ENCODE measurements around the gene MARVELD2.
A peak's percentile ranks its signal among the peaks of the same experiment; 100 is the strongest.
"Not testable (repeated sequence)": the region's sequence is repeated elsewhere in the genome, so short reads cannot be mapped to it uniquely, and the experiment has no call there.

Gene MARVELD2

DNA sequence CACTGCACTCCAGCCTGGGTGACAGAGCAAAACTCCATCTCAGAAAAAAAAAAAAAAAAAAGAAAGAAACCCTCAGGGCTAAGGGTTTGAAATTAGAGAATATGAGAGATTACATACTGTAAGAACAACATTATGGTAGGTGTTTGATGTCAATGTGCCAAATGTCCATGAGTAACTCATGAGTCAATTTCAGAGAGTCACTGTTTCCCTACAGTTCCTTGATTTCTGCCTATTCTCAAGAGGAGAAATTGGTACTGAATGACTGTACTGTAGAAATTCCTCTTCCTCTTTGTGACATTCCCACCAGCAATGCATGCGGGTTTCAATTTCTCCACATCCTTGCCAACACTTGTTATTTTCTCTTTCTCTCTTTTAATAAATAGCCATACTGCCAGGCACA, 35.2 kb downstream of the MARVELD2 start:
- no peak for DNase-seq

DNA sequence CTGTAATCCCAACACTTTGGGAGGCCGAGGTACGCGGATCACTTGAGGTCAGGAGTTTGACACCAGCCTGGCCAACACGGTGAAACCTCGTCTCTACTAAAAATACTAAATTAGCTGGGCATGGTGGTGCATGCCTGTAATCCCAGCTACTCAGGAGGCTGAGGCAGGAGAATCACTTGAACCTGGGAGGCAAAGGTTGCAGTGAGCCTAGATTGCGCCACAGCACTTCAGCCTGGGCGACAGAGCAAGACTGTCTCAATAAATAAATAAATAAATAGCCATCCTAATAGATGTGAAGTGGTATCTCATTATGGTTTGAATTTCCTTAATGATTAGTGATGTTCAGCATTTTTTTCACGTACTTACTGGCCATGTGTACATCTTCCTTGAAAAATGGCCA, 35.6 kb downstream of the MARVELD2 start:
- DNase-seq = not testable (repeated sequence)

DNA sequence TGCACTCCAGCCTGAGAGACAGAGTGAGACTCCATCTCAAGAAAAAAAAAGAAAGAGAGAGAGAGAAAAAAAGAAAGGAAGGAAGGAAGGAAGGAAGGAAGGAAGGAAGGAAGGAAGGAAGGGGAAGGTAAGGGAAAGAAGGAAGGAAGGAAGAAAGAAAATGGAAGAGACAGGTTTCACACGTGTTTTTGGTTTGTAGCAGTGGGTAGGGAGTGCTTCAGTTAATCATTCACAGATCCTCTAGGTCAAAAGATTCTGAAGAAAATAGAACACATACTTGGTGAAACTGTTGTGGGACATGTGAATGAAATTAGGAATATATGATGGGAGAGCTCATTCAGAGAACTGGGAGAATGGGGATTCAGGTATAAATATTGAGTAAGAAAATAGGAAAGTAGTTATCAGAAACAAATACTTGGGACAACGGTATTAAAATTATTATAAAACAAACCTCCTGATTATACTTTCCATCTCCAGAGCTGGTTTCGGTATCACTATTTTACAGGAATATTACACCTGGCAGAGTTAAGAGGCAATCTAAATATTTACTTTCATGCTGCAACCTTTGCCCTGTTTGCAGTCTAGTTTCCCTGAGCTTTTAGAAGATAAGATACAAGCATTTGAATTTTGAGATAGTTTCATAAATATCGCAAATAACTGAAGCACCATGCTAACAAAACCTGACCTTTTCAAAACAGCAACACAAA, 37.2 kb downstream of the MARVELD2 start:
- no peak for DNase-seq

DNA sequence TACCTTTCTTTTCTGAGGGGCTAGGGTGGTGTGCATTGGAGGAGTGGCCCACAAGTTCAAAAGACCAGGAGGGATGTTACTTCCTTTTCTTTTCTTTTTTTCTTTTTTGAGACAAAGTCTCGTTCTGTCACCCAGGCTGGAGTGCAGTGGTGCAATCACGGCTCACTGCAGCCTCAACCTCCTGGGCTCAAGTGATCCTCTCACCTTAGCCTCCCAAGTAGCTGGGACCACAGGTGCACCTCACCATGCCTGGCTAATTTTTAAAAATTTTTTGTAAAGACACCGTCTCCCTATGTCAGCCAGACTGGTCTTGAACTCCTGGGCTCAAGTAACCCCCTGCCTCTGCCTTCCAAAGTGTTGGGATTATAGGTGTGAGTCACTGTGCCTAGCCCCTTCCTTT, 38.6 kb downstream of the MARVELD2 start:
- not testable (repeated sequence) for DNase-seq

DNA sequence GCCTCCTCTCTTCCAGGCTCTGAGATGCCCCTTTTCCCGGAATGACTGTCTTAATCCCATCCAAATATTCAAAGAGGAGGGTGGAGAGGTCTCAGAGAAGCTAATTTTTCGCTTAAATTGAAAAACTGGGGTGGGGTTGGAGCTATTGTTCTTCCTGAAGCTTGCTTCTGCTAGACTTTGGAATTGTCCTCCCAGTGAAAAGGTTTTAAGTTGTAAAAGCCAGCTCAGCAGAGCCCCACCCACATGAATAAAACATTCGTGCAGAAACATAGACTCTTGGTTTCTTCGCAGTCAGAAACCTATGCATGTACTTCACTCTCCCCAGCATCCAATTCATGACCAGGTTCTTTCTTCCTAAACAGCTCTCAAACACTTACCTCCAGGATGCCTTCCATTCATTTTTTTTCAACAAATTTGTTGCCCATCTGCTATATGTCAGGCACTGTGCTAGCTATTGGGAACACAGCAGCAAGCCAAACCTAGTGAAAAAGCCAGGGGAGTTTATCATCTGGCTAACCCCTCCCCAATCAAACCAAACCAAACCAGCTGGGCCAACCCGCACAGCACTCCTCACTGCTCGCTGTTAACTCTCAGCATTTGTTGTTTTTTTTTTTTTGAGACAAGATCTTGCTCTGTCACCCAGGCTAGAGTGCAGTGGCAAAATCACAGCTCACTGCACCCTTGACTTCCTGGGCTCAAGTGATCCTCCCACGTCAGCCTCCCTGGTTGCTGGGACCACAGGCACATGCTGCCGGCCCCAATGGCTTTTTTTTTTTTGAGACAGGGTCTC, 39.7 kb downstream of the MARVELD2 start:
- no peak for DNase-seq

DNA sequence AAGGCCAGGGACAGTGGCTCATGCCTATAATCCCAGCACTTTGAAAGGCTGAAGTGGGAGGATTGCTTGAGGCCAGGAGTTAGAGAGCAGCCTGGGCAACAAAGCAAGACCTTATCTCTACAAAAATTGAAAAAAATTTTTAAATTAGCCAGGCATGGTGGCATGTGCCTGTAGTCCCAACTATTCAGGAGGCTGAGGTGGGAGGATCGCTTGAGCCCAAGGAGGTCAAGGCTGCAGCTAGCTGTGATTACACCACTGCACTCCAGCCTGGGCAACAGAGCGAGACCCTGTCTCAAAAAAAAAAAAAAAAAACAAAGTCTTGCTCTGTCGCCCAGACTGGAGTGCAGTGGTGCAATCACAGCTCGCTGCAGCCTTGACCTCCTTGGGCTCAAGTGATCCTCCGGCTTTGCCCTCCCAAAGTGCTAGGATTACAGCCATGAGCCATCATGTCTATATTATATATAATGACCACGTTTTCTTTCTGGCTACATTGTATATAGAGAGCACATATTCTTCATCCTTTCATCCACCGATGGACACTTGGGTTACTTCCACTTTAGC, 40.6 kb downstream of the MARVELD2 start:
- DNase-seq = not testable (repeated sequence)

DNA sequence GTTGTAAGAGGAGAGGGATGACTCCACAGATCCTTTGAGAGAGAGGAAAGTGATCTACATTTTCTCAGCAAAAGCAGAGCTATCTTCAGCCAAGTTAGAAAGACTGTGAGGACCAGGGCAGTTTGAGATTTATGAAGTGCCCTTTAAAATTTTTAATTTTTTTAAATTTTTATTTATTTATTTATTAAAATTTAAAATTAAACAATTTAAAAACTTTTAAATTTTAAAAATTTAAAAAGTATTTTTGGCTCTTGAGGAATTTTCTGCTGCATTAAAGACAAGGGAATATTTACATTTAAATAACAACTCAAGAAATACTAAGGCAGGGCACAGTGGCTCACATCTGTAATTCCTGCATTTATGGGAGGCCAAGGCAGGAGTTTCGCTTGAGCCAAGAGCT, 47.3 kb downstream of the MARVELD2 start:
- no peak for DNase-seq

DNA sequence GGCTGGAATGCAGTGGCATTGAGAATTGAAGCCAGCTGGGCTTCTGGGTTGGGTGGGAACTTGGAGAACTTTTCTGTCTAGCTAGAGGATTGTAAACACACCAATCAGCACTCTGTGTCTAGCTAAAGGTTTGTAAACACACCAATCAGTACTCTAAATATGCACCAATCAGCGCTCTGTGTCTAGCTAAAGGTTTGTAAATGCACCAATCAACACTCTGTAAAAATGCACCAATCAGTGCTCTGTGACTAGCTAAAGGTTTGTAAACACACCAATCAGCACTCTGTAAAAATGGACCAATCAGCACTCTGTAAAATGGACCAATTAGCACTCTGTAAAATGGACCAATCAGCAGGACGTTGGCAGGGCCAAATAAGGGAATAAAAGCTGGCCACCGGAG, 51.5 kb downstream of the MARVELD2 start:
- not testable (repeated sequence) for DNase-seq

DNA sequence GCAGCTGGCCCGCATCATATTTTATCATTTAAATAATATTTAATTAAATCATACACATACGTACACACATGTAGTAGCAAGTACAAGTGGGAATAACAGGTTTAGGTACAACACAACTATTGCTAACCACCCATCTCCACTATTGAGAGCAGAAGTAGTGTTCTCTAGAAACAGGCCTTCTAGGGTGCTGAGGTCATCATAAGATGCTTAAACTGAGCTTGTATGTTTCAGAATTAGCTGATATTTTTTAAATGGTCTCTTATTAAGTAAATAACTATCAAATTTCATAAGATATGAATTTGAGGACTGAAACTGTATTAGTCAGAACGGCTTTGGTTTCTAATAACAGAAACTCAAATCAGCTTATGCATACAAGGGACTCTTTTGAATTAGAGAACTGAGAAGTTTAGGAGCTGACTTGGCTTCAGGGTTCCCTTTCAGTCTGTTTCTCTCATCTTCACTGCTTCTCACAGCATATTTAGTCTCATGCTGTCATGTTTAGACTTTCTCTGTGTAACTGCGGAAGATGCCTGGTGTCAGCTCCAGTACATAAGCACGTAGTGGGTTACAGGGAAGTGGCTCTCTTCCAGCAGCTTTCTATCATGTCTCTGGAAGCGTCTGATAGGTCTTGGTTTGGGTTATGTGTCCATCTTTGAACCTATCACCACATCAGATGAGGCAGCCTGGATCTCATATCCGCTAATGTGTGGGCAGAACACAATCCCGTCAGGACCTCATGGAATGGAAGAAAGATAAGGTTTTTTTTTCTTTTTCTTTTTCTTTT, 52.7 kb downstream of the MARVELD2 start:
- no peak for DNase-seq

DNA sequence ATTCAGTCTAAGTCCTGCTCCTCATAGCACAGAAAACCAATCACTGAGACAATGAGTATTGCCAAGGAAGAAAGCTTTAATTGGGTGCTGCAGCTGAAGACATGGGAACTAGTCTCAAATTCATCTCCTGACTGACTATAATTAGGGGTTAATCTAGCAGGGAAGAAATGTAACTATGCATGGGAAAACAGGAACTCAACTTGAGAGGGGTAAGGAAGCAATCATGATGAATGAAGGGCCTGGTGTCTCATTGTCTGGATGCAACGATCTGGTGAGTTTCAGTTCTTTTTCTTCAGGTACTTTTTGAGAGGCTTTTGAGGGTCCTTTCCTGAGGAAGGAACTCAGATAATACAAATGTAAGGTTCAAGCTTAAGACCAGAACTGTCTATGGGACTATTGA, 53.7 kb downstream of the MARVELD2 start:
- no peak for DNase-seq

DNA sequence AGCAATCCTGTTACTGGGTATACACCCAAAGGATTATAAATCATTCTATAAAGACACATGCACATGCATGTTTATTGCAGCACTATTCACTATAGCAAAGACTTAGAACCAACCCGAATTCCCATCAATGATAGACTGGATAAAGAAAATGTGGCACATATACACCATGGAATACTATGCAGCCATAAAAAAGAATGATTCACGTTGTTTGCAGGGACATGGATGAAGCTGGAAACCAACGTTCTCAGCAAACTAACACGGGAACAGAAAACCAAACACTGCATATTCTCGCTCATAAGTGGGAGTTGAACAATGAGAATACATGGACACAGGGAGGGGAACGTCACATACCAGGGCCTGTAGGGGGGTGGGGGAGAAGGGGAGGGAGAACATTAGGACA, 56.6 kb downstream of the MARVELD2 start:
- not testable (repeated sequence) for DNase-seq

DNA sequence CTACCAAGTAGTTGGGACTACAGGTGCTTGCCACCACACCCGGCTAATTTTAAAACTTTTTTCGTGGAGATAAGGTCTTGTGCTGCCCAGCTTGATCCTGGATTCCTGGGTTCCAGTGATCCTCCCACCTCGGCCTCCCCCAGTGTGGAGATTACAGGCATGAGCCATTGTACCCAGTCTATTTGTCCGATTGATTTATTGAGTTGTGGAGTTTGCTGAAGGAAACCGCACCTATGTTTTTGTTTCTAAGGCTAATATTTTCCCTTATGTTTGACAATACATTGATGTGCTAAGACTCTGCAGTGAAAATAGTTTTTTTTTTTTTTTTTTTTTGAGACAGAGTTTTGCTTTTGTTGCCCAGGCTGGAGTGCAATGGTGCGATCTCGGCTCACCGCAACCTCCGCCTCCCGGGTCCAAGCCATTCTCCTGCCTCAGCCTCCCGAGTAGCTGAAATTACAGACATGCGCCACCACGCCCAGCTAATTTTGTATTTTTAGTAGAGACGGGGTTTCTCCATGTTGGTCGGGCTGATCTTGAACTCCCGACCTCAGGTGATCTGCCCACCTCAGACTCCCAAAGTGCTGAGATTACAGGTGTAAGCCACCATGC, 57.7 kb downstream of the MARVELD2 start:
- not testable (repeated sequence) for DNase-seq

DNA sequence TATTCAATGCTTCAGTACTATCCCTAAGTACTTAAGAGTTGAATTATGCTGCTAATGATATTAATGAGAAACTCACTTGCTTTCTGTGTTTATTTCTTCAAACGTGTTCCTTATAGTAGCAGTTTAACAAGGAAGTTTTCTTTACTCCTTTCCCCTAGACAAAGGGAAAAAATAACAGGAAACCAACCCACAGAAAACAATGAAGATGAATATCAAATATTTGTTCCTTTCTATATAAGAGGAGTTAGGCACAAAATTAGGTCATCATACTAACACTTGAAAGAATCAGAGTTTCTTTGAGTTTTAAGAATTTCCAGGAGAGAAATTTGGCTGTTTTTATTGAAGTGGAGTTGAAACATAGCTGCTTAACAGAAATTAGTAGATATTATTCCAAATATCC, 62.3 kb downstream of the MARVELD2 start:
- no peak for DNase-seq

DNA sequence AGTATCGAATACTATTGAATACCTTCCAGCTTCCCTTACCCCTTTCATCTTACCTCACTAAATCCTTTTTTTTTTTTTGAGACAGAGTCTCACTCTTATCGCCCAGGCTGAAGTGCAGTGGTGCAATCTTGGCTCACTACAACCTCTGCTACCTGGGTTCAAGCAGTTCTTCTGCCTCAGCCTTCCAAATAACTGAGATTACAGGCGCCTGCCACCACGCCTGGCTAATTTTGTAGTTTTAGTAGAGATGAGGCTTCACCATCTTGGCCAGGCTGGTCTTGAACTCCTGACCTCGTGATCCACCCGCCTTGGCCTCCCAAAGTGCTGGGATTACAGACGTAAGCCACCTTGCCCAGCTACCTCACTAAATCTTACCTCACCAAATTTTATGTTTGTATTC, 63.4 kb downstream of the MARVELD2 start:
- DNase-seq = not testable (repeated sequence)

DNA sequence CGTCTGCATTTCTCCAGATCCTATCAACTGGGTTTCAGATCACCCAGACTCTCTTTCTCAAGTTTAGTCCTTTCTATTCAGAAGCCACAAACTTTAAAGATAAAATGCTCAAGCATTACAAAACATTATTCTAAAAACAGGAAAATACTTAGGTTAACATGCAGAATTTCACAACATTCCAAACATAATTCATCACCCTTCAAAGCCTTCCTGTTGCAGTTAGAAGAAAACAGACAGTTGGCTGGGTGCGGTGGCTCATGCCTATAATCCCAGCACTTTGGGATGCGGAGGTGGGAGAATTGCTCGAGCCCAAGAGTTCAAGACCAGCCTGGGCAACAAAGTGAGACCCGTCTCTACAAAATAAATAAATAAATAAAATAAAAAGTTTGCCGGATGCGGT, 70.0 kb downstream of the MARVELD2 start:
- no peak for DNase-seq

DNA sequence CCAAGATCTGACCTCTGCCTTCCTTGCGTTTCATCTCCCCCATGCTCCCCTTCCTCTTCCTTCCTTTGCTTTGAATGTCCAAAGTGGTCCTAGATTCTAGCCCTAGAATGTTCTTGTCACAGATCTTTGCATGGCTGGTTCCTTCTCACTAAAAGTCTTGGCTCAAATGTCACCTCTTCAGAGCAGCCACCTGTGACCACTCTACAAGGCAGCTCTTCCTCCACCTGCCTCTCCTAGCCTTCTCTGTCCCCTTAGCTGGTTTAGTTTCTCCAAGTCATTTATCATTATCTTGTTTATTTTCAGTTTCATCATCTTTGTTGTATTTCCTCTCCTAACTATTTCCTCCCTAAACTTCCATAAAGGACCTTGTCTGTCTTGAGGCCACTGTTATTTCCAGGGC, 70.6 kb downstream of the MARVELD2 start:
- no peak for DNase-seq

DNA sequence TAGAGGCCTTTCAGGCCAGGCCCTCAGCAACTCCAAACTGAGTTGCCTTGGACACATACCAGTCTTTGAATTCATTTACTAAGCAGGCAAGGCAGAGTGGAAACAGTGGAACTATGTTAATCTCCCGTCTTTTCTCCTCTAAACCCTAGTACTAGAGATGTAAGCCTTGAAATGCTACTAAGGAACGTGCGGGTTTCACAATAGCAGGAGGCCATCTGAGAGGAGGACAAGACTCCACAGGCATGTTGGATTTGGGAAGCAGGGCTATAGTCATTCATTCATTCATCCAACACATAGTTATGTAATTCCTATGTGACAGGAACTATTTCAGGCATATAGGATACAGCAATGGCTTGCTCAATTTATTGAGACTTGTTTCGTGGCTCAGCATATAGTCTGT, 74.3 kb downstream of the MARVELD2 start:
- no peak for DNase-seq

DNA sequence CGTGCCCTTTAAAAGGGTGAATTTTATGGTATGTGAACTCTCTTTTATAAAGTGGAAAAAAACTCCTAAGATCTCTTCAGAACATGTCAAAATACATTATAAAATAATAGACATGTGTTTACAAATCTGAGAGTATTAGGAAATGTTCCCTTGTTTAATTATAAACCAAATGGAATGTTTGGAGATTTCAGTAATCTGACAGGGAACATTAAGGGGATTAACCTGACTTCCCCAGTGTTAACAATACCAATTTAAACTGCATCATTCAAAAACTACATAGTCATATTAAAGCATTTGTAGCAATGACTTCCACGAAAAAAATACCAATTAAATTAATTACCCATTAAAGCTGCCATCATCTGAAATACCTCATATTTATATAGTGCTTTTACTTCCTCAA, 76.1 kb downstream of the MARVELD2 start:
- DNase-seq = no peak

DNA sequence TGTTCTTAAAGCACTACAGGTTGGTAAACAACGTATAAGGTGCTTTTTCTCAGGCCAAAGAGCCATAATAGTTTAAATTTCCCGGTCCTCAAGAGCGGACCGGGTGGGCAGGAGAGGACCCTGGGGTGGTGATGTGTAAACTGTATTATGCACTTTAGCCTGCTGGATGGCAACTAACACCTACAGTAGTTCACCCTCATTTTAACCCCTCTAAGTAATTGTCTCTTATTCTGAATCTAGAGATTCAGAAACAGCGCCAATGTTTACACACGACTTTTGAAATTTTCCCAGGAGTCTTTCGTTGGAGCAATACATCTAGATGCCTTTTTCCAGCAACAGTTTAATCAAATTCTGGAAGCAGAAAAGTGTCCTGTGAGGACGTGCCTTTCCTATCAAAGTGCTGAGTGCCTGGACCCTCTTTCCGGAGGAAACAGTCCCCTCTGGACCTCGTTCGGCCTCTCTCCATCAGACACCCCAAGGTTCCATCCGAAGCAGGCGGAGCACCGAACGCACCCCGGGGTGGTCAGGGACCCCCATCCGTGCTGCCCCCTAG, 77.0 kb downstream of the MARVELD2 start:
- DNase-seq = no peak

DNA sequence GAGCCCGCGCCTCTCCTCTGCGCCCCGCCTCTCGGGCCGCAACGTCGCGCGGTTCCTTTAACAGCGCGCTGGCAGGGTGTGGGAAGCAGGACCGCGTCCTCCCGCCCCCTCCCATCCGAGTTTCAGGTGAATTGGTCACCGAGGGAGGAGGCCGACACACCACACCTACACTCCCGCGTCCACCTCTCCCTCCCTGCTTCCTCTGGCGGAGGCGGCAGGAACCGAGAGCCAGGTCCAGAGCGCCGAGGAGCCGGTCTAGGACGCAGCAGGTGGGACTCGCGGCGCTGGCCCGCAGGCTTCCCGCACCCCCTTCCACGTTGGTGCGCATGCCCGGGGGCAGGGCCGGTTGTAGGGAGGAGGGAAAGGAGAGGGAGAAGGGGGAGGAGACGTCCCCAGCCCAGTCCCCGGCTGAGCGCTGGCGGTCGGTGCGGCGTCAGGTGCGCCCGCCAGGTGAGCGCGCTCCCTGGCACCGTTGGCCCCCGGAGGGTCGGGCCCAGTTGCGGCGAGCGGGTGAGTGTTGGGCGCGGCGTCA, 77.5 kb downstream of the MARVELD2 start, which contains the start of gene OCLN:
Gene OCLN, plus strand, starts transcription at position 400 of the 532 bp plus-strand sequence. CDS start 11,455 bp downstream, outside the sequence.
- peak; percentile 32 for DNase-seq

DNA sequence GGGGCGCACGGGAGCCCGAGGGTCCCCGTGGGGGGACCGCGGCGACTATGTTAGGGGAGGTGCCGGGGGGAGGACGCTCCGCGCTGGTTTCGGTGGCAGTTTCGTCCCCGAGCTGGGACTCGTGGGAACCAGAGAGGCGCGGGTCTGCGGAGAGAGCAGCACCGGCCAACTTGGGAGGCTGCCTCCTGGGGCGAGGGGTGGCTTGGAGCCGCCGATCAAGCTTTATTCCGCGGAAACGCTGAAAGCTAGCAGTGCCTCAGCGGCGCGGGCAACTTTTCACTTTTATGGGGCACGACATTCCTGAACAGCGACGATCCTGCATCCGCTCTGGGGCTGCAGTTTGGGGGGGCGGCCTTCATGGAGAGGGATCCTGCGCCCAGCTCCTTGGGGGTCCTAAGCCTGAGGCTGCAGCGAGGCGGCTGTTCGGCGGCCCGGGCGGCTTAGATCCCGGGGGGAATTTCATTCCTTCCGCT, 78.0 kb downstream of the MARVELD2 start:
- peak; percentile 33 for DNase-seq

Data from activated CD4-positive, alpha-beta T cell treated with anti-CD3 and anti-CD28 coated beads for 48 hours (primary cell).